Adrenal gland (tissue), 12 donors: ENCODE data around the gene KCNIP2. TPM values are rescaled to one million over a fixed set of nuclear protein-coding genes. Genes with fewer than 3 reads are reported as not detected.

Source experiments
- DNase-seq, 7 donors: peaks; one replicate each; pipeline ENCODE4 v3.0.0-alpha.2; 2019 to 2020
- H3K27ac ChIP-seq, 5 donors: fragments of 200-600 bp; sonication (generic) in 4 of 5; 1 replicate in 3 of 5; 2 replicates in 2 of 5; pipeline versions ENCODE4 v1.5.1 to v1.8.0; 2016 to 2020; ENCODE audit warnings: mild to moderate bottlenecking in 1 of 5
- H3K27me3 ChIP-seq: fragments of 200-600 bp; 2 replicates; pipeline ENCODE4 v1.8.0; 2021
- H3K36me3 ChIP-seq, 2 donors: fragments of 200-600 bp; replicated peaks in 1 of 2; 1 replicate in 1 of 2; 2 replicates in 1 of 2; pipeline versions ENCODE4 v1.5.1 to v1.8.0; 2018 to 2022
- H3K4me1 ChIP-seq, 2 donors: fragments of 200-600 bp; replicated peaks in 1 of 2; 1 replicate in 1 of 2; 2 replicates in 1 of 2; pipeline versions ENCODE4 v1.5.1 to v1.8.0; 2018 to 2021
- H3K4me3 ChIP-seq, 4 donors: fragments of 200-600 bp; sonication (generic) in 3 of 4; one replicate each; pipeline ENCODE4 v1.5.1; 2016 to 2018
- H3K9me3 ChIP-seq, 3 donors: fragments of 200-600 bp; sonication (generic) in 1 of 3; replicated peaks in 1 of 3; 1 replicate in 2 of 3; 2 replicates in 1 of 3; pipeline versions ENCODE4 v1.5.1 to v1.8.0; 2016 to 2021
- CTCF ChIP-seq, 6 experiments: fragments of 450-650 bp in 4 of 6; fragments of 200-600 bp in 2 of 6; sonication (generic) in 1 of 6; IDR thresholded peaks; 1 replicate in 5 of 6; 2 replicates in 1 of 6; pipeline versions ENCODE4 v1.5.1 to v1.8.0; 2016 to 2021; ENCODE audit warnings: antibody characterized with exemption in 6 of 6, mild to moderate bottlenecking in 2 of 6, moderate library complexity in 1 of 6
- POLR2A ChIP-seq, 2 donors: fragments of 450-650 bp; IDR thresholded peaks; one replicate each; pipeline ENCODE4 v1.6.1; 2017; ENCODE audit warnings: antibody characterized with exemption in 2 of 2, mild to moderate bottlenecking in 2 of 2, moderate library complexity in 1 of 2
- WGBS, 4 donors: extraction: QIAGEN DNeasy Blood & Tissue Kit in 2 of 4; methylation state at CpG; one replicate each; pipeline versions ENCODE4 v1.1.5 to v1.1.7; 2013 to 2017; 5-methylcytosine and 5-hydroxymethylcytosine counted together
- intact Hi-C, 2 donors: fragments of 100-400 bp; cut with DNase I; formaldehyde crosslinking; loops; one replicate each; pipeline versions ENCODE4 v1.14.1 to v1.15.0; 2022 to 2023
- polyA plus RNA-seq, 3 donors: library from polyadenylated mRNA; stranded (reverse); fragments of 200-250 nt in 2 of 3; fragments of 350-450 nt in 1 of 3; fragmentation: Illumina TruSeq in 1 of 3; extraction: RNeasy Lipid Tissue Mini Kit (QIAGEN cat#74804) in 1 of 3; gene quantifications; one replicate each; pipeline ENCODE4 v1.2.3, GENCODE V29; 2013 to 2014
- total RNA-seq, 9 donors: library from RNA; depleted of rRNA in 4 of 9; stranded (reverse); fragments of >200 nt in 4 of 9; fragments of 120-200 nt in 1 of 9; fragmentation: NEBNext Ultra II Directional in 1 of 9; extraction: Animal tissue kit (Norgen Biotek cat#: 25700) in 1 of 9; gene quantifications; one replicate each; pipeline versions ENCODE4 v1.1.0 to v1.2.4, GENCODE V29; 2013 to 2023
- donor health status: healthy with polysubstance abuse.
- donor health status: Bipolar disorder and iron deficiency.
- donor health status: DM: yes; HTN: yes; CAD: no.
- donor health status: DM: no; HTN: no; CAD: no.
- donor health status: DM: no; HTN: no; CAD: no.
- donor health status: DM: yes; HTN: yes; CAD: no.

KCNIP2 gene
- total and polyA plus RNA-seq, 12 donors = 2.2 to 23.0 (median 4.6) TPM; not detected in 1

DNA sequence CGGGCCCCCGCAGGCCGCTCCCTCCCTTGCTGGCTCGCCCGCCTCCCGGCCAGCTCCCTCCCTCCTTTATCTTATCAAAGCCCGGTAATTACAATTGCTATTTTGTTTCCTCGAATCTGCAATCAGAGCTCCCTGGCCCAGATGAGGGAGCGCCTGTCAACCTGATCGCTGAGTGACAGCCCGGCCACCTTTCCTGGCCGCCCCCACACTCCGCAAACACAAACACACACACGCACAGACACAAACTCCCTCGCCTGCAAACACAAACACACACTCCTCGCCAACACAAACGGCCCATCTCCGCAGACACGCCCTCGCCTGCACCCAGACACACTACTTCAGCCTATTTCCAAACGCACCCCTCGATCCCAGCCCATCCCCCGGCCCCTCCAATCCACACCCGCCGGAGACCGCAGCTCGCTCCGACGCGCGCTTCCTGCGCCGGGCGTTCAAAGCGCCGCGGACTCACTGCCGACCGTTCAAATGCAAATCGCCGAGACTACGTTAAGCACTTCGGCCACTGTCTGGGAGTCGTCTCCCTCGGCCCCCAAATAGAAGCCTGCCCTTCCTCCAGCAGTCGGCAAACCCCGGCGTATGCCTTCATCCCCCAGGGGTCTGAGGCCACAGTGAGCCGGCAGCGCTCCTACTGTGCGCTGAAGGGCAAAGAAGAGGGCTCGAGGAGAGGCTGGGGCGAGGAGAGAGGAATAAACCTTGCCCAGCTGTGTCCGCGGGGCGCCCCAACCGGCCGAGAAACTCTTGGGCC, 64.6 kb downstream of the KCNIP2 start:
- Histone ChIP-seq H3K27me3 (peaks cover 37% of the 10 kb centered on the region), H3K36me3 (no peaks in the 10 kb centered on the region), H3K27ac (no peak overlapping the region), H3K4me1 (peaks cover 29 to 41% of the 10 kb centered on the region in 2 donors), H3K4me3 (peak overlapping the region in 2 of 4 donors; percentile 9 to 42), H3K9me3 (no peaks in the 10 kb centered on the region)
- peak in 5 of 7 donors; percentile 25 to 35 (median 30) for DNase-seq
- WGBS, 4 donors = 10 to 29% (median 14%) methylated on average over 31 to 58 of the region's 58 CpGs
- intact Hi-C loops = loop anchor here in 1 of 2 donors (5.0 kb wide), 1 partner anchor 567 kb away; no protein-coding TSS in a partner anchor
- no peak for TF ChIP-seq POLR2A (IDR thresholded peaks at IDR 0.05)
- no peak for TF ChIP-seq CTCF (IDR thresholded peaks at IDR 0.05)

DNA sequence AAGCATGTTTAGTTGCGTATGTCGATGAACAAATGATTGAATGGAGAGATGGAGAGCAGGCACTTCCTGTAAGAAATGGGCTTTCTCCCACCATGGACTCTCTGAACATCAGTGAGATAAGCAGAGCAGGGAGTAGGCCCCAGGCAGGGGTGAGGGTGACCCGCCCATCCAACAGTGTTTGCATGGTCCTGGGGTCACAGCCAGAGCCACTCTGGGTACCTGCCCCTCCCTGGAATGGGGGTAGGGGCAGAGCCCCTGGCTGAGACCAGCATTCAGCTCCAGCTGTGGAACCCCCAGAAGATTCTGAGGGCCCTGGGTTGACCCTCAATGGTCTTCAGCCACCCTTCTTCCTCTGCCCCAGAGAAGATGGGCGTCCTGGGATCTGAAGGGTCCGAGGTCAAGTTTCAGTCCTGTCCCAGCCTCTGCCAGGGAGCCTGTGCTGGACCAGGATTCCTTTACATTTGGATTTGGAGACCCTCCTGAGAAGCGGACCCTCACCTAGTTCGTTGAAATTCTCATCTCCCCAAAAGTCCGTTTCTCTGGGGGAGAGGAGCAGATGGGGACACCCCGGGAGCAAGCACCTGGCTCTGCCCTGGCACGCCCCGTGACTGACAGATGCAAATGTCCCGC, 65.3 kb downstream of the KCNIP2 start:
- intact Hi-C loops = loop anchor here in 1 of 2 donors (5.0 kb wide), 1 partner anchor 566 kb away; no protein-coding TSS in a partner anchor
- Histone ChIP-seq H3K27ac (no peak overlapping the region), H3K4me1 (peaks cover 29 to 34% of the 10 kb centered on the region in 2 donors), H3K27me3 (peaks cover 44% of the 10 kb centered on the region), H3K4me3 (no peak overlapping the region), H3K36me3 (no peaks in the 10 kb centered on the region), H3K9me3 (no peaks in the 10 kb centered on the region)
- 69 to 77% (median 72%) methylated on average over 6 to 12 of the region's 12 CpGs for WGBS, 4 donors
- DNase-seq = no peak
- TF ChIP-seq CTCF (IDR thresholded peaks at IDR 0.05) (no peak), POLR2A (IDR thresholded peaks at IDR 0.05) (no peak)

GRCh38 chr10:101777619-101778145, 65.9 kb downstream of the KCNIP2 start:
- WGBS, 4 donors = 91 to 94% (median 92%) methylated on average over 3 of the region's 3 CpGs
- no peak for DNase-seq
- peaks cover 50% of the 10 kb centered on the region for H3K27me3 ChIP-seq
- TF ChIP-seq CTCF (IDR thresholded peaks at IDR 0.05) = no peak
- no peak for TF ChIP-seq POLR2A (IDR thresholded peaks at IDR 0.05)
- intact Hi-C loops = loop anchor here in 1 of 2 donors (5.0 kb wide), 1 partner anchor 565 kb away; no protein-coding TSS in a partner anchor
- no peak overlapping the region for H3K4me3 ChIP-seq
- H3K4me1 ChIP-seq = peaks cover 27 to 31% of the 10 kb centered on the region in 2 donors
- H3K9me3 ChIP-seq = no peaks in the 10 kb centered on the region
- no peaks in the 10 kb centered on the region for H3K36me3 ChIP-seq
- no peak overlapping the region for H3K27ac ChIP-seq

- Histone ChIP-seq H3K4me3 (peak overlapping the region in 1 of 4 donors; percentile 50), H3K4me1 (peaks cover 20 to 28% of the 10 kb centered on the region in 2 donors), H3K27ac (no peak overlapping the region), H3K9me3 (no peaks in the 10 kb centered on the region), H3K36me3 (no peaks in the 10 kb centered on the region), H3K27me3 (peaks cover 64% of the 10 kb centered on the region)
- DNase-seq = no peak
- intact Hi-C loops = loop anchor here in 1 of 2 donors (5.0 kb wide), 1 partner anchor 564 kb away; no protein-coding TSS in a partner anchor
- no peak for TF ChIP-seq POLR2A (IDR thresholded peaks at IDR 0.05)
- TF ChIP-seq CTCF (IDR thresholded peaks at IDR 0.05) = no peak
- 6 to 27% (median 15%) methylated on average over 21 to 67 of the region's 74 CpGs for WGBS, 4 donors
These were observed 67.3 kb downstream of the KCNIP2 start for GRCh38 chr10:101776161-101776817.
